Left lobe of liver (tissue), 2 donors: ENCODE results near the gene PPA1. TPM values are rescaled to one million over a fixed set of nuclear protein-coding genes. Genes with fewer than 3 reads are reported as not detected.
A peak's percentile ranks its signal among the peaks of the same experiment; 100 is the strongest.
"Not testable (repeated sequence)": the region's sequence is repeated elsewhere in the genome, so short reads cannot be mapped to it uniquely, and the experiment has no call there.

ENCODE experiments used
- ATAC-seq: fragments of 200-7000 bp; cut with Tn5 transposase; one replicate; pipeline ENCODE4 v1.9.1; 2020; ENCODE audit warnings: mild to moderate bottlenecking, moderate library complexity
- DNase-seq: peaks from one replicate; pipeline ENCODE4 v3.0.0-alpha.2; 2020; ENCODE audit warnings: low spot score
- total RNA-seq: library from RNA; stranded (reverse); gene quantifications from one replicate; pipeline ENCODE4 v1.2.1, GENCODE V29; 2021
- donor health status: DM: no; HTN: no; CAD: no; lungs with moderate emphysema.
- donor health status: DM: no; HTN: yes; CAD: no.

The PPA1 gene
- 59.1 TPM for total RNA-seq

DNA sequence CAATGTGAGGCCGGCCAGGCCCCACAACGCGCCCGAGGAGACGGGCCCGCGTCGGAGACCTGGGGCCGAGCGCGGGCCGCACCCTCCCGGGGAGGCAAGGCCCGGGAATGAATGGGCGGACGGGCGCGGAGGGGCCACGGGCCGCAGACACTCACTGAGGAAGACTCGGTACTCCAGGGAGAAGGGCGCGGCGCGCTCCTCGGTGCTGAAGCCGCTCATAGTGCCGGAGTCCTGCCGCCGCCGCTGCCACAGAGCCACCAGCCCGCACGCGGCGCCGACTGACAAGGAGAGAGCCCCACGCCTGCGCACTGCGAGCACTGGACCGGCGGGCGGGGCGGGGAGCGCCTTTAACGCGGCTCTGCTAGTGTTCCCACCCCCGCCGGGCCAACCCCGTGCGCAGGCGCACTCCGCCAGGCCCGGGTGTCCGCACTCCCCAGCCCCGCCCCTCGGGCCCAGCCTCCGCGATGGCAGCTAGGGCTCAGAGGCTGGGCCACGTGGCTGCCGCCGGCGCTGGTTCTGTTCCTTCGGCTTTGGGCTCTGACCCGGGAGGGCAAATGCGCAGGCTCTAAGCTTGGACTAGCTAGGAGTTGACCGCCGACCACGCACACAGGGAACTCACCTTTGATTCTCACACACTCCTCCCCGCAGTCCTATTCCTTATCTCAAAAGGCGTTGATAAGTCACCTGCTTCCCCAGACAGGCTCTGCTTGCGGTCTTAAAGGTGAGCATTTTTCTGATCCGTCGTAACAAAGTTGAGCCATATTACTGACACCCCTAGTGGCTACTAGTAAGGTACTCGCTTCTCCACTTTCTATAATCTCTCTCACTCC lies at the start of gene PPA1:
Gene PPA1 (minus strand): TSS at position 321 of the 830 bp plus-strand sequence. CDS start 102 bp downstream, at position 219.
- DNase-seq (peak; percentile 100), ATAC-seq (peak; percentile 93)

DNA sequence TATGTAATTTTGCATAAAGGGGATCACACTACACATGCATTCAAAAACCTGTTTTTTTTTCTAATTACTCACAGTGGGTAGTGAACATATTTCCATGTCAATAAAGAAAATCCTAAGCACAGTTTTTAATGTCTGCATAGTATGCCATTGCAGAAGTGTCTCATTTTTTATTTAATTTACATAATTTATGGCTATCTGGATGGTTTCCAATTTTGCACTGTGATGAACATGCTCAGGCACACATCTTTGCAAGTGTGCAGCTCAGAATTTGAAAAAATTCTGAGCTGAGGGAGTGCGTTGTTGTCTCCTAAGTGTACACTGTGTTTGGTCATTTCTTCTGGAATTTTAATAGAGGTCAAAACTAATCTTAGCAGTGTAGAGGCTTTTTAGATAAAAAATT lies 48.4 kb upstream of the PPA1 start:
- DNase-seq (no peak), ATAC-seq (no peak)

DNA sequence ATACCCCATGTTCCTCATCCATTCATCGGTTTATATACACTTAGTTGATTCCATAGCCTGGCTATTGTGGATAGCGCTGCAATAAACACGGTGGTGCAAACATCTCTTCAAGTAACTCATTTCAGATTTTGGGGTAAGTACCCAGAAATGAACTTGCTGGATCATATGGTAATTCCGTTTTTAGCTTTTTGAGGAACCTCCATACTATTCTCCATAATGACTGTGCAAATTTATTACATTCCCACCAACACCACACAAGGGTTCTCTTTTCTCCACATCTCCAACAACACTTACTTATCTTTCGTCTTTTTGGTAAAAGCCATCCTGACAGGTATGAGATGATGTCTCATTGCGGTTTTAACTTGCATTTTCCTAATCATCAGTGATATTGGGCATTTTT lies 46.9 kb upstream of the PPA1 start:
- DNase-seq, result no peak
- no peak for ATAC-seq

DNA sequence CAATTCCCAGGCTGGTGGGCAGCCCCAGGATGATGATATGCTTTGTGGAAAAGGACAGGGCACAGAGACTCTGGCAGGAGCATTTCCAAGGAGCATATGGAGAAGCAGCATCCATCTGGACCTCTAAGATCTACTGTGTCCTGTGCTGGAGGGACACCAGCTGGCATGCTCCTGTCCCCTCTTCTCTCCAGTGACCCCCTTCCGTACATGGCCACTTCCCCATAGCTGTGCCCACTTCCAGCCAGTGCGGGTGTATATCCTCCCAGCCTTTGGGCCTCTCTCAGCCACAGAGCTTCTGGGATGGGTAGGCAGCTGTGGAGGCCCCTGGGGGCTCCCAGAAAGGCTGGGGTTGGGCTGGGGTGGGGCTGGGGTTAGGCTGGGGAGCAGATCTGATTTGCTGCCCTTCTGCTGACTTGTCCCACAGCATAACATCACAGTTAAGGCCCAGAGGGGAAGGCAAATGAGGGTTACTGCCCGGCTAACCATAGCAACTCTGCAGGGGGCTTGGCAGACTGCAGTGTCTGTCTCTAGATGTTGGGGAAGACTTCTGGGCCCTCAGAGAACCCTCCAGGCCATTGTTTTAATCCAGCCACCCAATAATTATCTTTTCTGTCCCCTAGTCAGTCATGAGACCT lies 44.3 kb upstream of the PPA1 start:
- no peak for ATAC-seq

DNA sequence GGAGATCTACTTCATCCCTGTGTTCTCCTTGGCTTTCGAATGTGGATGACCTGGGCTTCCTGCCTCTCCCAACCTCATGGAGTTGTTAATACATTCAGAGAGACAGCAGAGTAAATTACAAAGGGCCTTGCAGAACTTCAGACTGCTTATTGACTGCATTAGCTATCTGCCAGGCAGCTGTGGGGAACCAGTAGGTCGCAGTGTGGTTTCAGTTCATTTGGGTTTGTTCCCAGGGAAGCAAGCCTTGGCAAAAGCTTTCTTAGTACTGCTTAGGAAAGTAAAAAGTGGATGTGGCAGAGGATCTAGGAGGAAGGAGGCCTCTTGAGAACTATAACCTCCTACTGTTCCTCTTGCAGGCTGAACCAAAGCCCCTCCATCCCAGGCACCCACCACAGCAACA lies 41.4 kb upstream of the PPA1 start:
- ATAC-seq, result peak; percentile 57
- DNase-seq, result no peak

More for the DNA sequence above, 44.3 kb upstream of the PPA1 start:
- DNase-seq, result no peak

DNA sequence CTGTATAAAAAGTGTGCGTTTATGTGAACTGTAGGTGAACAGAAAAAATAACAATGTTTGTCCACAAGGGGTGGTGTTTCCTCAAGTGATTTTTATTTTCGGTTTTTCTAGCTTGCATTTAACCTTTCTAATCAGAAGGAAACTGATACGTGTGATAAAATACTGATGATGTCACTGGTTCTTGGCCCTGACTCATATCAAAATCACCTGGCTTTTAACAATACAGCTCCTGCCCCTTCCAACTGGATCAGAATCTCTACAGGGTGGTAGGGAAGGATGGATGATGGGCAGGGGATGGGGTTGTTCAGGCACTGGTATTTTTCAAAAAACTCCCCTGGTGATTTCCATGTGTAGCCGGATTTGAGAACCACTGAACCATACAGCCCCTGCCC lies 39.7 kb upstream of the PPA1 start:
- ATAC-seq, result peak; percentile 62
- no peak for DNase-seq

DNA sequence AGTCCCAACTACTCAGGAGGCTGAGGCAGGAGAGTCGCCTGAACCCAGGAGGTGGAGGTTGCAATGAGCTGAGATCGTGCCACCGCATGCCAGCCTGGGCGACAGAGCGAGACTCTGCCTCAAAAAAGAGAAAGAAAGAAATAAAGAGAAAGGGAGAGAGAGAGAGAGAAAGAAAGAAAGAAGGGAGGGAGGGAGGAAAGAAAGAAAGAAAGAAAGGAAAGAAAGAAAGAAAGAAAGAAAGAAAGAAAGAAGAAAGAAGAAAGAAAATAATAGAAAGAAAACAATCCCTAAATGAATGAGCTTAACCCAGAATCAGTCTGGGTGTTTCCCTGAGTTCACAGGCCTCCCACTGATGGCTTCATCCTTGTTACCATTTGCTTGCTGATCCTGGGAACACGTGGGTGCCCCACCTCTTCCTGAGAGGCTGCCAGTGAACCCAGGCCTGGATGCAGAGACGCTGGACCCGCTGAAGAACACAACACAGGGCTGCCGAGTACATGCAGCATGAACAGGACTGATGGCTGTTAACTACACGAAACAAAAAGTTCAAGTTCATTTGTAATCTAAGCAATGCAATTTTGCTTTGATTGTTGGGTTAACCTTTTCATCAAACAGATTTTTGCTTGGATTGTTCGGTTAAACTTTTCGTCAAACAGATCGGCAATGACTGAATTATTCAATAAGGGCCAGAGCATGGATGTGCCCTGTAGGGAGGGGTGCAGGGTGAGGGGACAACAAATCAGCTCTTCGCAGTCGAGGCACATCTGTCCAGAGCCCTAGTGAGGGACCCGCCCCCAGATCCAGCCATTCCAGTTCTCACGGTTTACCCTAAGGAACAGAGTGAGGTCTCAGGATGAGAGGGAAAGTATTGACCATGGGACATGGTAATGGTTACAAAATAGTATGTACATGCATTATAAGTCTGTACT lies 39.0 kb upstream of the PPA1 start:
- no peak for DNase-seq
- no peak for ATAC-seq

DNA sequence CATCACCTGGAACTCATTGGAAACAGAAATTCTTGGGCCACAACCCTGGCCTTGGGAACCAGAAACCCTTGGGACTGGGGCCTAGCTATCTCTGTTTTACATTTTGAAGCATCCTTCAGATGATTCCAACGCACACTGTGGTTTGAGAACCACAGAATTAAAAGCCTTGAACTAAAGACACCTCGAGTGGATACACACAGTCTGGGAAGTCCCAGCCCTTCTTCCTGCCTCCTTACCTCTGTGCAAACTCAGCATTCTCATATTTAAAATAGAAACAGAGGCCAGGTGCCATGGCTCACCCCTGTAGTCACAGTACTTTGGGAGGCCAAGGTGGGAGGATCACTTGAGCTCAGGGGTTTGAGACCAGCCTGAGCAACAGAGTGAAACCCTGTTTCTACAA lies 37.7 kb upstream of the PPA1 start:
- DNase-seq, result no peak
- no peak for ATAC-seq

DNA sequence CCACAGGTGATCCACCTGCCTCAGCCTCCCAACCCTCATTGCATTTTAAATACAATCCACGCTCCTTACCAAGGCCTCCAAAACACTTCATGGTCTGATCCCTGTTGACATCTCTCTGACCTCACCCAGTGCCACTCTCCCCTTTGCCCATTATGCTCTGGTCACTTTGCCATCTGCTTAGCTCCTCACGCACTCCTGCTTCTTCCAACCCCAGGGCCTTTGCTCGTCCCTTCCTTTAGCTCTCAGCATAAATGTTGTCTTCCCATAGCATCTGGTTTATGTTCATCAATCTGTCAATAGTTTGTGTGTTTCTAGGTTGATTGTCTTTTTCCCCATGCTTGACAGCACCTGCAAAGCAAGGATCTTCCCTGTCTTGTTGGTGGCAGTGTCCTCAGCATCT lies 36.5 kb upstream of the PPA1 start:
- ATAC-seq, result no peak
- no peak for DNase-seq

DNA sequence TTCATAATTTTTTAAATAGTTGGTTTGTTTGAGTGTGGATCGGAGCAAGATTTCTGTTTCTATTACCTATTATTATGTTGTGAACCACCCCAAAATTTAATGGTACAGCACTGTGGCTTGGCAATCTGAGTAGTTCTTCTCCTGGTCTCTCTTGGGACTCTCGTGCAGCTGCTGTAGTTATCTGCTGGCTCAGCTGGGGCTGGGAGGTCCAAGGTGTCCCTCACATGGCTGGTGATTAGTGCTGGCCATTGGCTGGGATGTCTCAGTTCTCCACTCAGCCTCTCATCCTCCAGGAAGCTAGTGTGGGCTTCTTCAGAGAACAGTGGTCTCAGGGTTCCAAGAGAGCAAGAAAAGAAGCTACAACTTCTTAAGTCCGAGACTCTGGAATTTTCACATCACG lies 35.1 kb upstream of the PPA1 start:
- DNase-seq (no peak), ATAC-seq (no peak)

DNA sequence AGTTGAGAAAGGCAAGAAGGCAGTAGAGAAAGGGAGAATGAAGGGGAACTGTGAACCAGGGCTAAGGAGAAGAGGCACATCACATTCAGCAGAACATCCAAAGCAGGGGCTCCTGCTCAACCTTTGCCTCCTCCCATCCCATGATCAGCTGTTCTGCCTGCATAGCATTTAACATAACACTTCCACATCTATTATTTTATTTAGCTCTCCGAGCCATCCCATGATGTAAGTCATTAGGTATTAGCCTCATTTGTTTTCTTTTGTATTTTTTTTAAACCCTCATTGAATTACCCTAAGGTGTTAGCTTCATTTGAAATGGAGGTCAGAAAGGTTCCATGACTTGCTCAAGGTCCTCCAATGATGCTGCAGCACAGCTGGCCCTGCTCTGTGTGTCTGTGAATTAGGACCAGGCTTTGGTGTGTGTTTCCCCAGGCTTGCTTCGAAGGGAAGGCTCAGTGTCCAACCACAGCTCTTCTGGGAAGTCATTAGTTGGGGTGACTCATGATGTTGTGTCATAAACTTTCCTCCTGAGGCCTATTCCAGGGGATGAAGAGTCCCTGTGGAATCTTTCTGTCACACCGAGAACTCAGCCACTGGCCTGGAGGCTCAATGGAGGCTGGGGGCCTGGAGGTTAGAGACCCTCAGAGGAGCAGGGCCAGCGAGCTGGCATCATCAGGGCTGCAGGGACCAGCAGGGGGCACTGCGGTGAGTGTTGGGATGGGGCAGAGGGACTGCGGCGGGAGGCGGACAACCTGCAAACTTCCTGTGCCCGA lies 34.1 kb upstream of the PPA1 start:
- no peak for DNase-seq

DNA sequence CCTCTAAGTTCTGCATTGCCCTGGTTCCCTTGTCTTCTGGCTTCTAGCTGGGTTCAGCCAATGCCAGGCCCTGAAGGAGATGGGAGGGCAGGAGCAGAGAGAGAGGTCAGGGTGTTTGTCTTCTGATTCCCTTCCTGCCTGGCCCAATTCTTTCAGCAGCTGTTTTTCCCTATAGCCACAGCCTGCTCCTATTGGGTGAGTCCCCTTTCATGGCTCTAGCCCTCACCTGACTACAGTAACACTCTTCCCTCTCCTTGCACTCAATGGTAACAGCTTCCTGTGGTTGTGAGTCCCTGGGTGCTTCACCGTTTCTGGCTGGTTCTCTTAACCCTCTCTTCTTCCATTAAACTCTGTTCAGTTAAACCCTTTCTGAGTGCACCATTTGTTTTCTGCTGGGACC lies 33.5 kb upstream of the PPA1 start:
- DNase-seq, result no peak
- no peak for ATAC-seq

More for the DNA sequence above, 34.1 kb upstream of the PPA1 start:
- no peak for ATAC-seq

DNA sequence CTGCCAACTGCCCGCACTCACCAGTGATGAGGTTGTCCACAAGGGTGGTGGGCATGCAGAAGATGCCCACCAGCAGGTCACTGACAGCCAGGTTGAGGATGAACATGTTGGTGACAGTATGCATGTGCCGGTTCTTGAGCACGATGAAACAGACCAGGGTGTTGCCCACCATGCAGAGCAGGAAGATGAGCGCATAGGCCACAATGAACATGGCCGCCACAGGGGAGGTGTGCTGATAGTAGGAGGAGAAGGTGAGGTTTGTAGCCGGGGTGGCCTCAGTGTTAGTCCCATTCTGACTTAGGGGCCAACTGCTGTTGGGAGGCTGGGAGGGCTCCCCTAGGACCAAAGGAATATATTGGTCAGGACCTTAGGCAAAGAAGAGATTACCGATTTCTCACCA lies 32.8 kb upstream of the PPA1 start:
- DNase-seq (no peak), ATAC-seq (no peak)

DNA sequence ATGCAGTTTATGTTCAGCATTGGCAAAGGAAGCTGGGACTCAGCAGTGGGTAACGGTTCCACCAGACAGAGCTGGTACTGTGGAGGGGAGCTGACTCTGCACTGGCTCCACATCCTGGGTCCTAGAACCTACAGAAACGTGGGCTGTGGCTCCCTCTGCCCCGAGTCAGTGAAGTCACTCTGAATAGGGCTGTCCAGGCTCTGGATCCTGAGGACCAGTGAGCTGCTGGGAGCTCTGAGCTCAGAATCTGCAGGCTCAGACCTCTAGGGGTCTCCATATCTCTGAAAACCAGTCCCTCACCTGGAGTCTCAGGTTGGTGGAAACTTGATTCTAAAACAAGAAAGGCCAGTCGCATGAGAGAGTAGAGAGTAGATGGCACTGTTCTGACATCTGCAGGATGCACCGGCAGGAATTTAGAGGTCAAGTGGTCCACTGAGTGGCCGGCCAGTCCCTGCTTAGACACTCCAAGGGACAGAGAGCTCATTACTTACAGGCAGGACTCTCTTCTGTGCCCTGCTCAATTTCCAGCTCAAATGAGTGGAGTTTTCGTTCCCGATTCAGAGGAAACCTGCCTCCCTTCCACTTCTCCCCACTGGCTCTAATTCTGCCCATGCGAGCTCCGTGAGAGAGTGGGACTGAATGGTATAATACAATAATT lies 31.9 kb upstream of the PPA1 start:
- ATAC-seq, result peak; percentile 84
- no peak for DNase-seq

DNA sequence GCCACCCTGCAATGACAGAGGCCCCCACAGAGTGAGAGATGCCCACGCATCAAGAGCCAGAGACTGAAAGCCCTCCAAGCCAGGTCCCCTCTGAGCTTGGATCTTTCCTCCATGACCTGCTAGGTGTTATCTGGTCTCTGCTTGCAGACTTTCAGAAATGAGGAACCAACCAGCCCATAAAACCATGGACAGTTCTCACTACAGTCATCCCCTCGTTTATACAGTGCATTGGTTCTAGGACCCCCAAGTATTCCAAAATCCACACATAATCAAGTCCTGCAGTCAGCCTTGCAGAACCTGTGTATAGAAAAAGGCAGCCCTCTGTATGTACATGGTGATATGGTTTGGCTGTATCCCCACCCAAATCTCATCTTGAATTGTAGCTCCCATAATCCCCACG lies 27.5 kb upstream of the PPA1 start:
- DNase-seq (no peak), ATAC-seq (no peak)

DNA sequence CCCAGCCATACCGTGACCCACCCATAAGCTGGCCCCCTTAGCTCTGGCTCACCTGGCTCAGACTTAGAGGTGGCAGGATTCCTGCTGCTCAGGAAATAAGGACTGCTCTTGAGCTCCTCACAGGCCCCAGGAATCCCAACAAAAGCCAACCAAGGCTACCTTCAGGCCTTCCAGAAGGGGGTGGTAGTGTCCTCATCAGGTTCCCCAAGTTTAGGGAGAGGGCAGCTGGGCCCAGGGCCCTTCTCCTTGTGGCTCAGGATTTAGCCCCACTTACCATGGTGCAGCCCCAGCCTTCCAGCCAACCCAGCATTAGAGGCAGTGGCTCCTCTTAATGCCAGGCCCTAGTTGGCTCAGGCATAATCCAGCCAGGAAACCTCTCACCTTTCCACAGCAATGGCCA lies 27.0 kb upstream of the PPA1 start:
- DNase-seq, result no peak
- ATAC-seq, result no peak

DNA sequence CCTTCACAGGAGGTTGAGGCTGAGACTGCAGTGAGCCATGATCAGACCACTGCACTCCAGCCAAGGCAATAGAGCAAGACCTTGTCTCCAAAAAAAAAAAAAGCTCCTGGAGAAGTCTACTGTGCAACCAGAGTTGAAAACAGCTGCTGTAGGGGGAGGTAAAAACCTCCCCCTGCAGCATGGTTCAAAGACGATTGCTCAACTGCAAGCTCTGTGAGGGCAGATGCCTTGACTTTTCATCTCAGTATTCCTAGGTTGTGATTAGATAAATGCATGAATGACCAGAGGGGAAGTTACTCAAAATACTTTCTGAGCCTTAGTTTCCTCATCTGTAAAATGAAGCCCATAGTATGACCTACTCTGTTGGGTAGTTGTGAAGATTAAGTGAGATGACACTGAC lies 25.0 kb upstream of the PPA1 start:
- DNase-seq (no peak), ATAC-seq (no peak)

DNA sequence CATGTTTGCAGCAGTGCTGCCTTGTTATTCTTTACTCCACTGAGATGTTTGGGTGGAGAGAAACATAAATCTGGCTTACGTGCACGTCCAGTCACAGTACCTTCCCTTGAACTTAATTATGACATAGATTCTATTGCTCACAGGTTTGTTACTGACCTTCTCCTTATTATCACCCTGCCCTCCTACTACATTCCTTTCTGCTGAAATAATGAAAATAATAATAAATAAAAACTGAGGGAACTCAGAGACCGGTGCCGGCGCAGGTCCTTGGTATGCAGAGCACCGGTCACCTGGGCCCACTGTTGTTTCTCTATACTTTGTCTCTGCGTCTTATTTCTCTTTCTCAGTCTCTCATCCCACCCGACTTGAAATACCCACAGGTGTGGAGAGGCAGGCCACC lies 24.6 kb upstream of the PPA1 start:
- not testable (repeated sequence) for ATAC-seq, DNase-seq

DNA sequence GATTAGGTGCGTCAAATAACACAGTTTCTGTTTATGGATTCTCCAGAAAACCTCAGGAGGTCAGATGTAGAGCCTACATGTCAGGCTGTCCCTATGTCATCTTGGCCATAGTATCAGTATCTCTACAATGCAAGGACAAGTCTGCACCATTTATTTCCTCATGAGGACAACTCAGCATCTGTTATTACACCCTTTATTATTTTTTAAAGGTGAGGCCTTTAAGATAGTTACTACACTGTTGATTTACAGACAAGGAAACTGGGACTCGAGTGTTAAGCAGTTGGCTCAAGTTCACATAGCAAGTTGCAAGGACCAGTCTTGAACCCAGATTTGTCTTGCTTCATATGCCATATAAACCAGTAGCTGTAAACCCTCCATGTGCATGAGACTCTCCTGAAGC lies 23.2 kb upstream of the PPA1 start:
- DNase-seq (no peak), ATAC-seq (no peak)
